Measurements from ENCODE around the gene POMT2.

- TF ChIP-seq CTCF (IDR thresholded peaks at IDR 0.05) (no peak), POLR2A (IDR thresholded peaks at IDR 0.05) (no peak), POLR2AphosphoS5 (IDR thresholded peaks at IDR 0.05) (no peak)
Observed at GRCh38 chr14:77356899-77357298, 36.2 kb upstream of the POMT2 start.
